Measurements from ENCODE around the gene SNRPB2.

- no peak for TF ChIP-seq EZH2 (IDR thresholded peaks at IDR 0.05; ENCODE audit: borderline replicate concordance, low read length)
- TF ChIP-seq CTCF (conservative IDR thresholded peaks at IDR 0.05 in 1 of 2, IDR thresholded peaks at IDR 0.05 in 1 of 2; ENCODE audit: extremely low read depth in 1 of 2, insufficient read depth in 1 of 2, low read depth in 1 of 2, low read length in 2 of 2) = no peak
Measured at GRCh38 chr20:16712511-16712947, 17.3 kb upstream of the SNRPB2 start.
